DMS153 treated with DMSO at 0.1 percent for 48 hours (cell line): Measurements from ENCODE around the gene OXER1.

ENCODE experiments used
- DNase-seq: peaks from one replicate; lab custom pipeline; 2025; ENCODE audit not compliant: unreplicated experiment; lab: John Stamatoyannopoulos, UW

The OXER1 gene

DNA sequence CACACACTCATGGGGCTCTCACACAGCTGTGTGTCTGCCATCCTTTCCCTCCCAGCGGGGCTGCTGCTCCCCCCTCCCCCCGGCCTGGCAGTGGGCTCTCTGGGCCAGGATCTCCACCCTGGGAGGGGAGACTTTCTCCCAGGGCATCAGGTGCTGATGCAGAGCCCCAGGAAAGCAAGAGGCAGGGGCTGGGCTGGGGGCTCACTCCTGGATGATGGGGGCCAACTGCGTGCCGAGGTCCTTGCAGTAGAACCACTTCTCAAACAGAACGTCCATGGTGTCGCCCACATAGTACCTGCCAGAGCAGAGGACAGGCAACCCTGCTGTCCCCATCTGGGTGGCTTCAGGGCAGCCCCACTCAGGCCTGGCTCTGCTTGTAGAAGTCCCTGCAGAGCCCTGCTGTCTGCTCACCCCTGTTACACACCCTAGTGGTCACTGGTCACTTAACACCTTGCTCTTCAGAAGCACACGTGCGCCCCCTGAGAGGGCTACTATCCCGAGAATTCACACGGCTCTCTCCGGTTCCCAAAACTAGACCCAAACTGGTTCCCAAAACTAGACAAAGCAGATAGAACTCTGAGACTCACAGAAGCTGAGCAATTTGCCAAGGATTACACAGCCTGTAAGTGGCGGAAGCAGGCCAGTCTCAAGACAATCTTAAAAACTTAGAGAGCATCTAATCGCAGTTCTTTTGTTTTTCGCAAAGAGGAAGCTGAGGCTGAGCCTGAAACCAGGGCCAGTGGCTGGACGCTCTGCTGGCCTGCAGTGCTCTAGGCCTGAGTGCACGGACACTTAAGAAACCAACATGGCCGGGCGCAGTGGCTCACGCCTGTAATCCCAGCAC, 6.6 kb upstream of the OXER1 start:
- peak; percentile 31 for DNase-seq

DNA sequence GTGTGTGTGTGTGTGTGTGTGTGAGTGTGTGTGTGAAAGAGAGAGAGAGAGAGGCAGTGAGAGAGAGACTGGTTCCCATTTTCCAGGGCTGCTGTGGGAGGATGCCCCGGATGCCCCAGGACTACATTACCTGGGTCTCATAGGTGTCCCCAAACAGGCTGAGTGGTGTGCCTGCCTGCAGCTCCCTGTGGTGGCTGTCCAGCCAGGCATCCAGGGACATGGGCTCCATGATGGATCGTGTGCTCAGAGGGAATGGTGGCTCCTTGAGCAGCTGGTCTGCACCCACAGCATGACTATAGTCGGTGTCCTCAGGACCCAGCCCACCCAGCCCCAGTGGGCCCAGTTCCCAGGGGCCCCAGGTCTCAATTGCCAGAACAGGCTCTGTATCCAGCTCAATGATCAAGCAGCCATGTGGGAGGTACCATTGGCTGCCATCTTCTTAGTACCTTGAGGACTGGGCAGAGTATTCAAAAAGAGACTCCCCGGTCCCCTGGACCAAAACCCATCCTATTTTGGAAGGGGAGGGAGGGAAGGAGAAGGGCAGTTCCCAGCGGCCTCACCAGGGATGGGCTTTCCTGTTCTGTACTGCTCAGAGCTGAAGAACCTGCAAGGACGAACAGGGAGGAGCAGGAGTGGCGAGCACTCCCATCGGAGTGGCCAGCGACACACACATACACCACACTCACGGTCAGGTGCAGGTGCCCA, 5.8 kb upstream of the OXER1 start:
- DNase-seq = no peak

- DNase-seq = no peak
Observed at GRCh38 chr2:42768706-42769256, 4.8 kb upstream of the OXER1 start.

GRCh38 chr2:42767899-42768705, 4.2 kb upstream of the OXER1 start:
- DNase-seq = no peak

DNA sequence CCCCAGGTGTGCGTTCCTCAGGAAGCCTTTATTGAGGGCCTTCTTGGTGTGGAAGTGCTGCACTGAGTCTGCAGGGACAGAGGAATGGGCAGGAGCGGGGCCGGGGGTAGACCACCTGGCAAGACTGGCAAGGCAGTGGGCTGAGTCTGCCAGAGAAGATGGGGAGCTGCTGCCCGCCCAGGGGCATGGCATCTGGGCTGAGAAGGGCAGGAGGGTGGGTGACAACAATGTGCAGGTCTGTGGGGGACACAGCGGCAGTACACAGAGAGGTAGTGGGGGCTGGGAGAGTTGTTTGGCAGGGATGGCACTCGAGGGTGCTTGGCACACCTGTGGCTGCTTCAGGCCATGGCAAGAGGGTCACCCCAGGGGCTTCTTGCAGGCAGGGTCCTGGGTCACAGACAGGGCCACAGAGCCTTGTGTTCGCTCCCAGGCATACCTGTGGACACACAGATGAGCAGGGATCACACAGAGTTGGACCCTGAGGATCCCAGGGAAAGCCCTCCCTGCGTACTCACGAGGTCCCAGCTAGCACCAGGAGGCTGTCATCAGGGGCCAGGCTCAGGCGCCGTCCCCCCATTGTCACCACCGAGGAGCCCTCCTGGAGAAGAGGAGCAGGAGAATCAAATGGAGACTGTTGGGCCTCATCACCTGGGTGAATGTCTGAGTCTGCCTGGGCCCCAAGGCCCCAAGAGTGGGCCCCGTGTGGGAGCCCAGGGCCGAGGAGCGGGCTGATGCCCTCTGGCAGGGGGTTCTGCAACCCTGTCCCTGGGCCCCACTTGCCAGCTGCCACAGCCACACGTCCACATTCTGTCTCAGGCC, 3.4 kb upstream of the OXER1 start:
- no peak for DNase-seq

GRCh38 chr2:42765686-42766085, 1.8 kb upstream of the OXER1 start:
- no peak for DNase-seq

DNA sequence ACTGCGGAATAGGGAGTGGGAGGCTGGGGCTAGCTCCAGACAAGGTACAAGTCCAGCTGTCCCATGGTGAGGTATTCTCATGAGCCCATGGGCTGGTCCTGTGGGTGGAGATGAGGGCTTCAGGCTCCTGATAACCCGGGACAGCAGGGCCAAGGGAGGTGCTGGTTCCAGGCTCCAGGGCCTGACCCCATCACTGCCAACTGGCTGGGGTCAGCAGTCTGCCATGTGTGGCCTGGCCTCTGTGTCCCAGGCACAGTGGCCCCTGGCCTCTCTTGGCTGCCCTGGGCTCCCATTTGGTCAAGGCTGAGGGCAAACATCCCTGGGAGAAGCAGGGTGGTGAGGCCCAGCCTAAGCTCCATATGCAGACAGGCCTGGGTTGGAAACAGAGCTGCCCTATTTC, 966 bp upstream of the OXER1 start:
- no peak for DNase-seq

DNA sequence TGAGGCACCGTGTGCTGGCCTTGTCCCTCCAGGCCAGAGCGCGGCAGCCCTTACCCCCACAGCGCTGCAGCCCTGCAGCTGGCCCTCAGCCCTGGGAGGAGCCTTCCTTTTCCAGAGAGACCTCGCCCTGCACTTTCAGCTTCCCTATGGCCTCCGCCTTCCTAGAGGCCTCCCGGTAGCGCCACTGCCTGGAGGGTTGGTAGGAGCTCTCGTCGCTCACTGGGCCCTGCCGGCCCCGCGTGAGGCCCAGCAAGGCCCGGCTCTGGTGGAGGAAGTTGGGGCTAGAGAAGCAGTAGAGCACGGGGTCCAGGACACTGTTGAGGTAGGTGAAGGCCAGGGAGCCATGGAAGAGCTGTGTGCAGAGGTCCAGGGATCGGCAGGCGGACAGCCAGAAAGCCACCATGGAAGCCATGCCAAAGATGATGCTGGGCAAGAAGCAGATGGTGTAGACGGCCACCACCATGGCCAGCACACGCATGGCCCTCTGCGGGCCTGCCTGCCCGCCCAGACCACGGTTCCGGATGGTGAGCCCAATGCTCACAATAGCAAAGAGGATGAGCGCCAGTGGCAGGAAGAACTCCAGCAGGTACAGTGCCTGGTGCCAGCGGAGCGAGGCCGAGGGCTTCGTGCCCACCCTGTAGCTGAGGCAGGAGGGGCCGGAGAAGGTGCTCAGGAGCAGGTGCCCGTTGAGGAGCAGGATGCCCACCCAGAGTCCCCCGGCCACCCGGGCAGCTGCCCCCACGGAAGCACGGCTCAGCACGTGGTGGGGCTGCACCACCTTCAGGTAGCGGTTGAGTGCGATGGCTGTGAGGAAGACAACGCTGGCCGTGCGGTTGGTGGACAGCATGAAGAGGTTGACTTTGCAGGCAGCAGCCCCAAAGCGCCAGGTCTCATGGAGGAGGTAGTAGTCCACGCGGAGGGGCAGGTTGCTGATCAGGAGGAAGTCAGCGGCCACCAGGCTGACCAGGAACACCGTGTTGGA, 821 bp downstream of the OXER1 start:
- no peak for DNase-seq

DNA sequence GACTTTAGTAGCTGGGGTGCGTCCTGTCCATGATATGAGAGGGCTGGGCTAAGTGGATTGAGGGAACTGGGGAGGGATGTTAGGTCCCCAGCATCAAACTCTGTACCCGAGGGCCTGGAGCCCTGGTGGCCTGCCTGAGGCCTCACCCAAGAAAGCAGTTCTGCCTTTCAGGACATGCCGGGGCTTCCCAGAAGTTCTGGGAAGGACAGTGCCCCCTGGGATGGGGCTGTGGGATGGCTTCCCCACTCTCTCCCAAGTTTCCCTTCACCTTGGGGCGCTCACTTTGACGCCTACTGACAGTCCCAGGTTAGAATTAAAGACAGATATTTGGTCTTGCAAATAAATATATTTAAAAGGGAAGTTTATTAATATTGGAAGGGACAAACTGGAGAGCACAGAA, 1.8 kb downstream of the OXER1 start:
- DNase-seq = no peak

GRCh38 chr2:42761554-42761953, 2.4 kb downstream of the OXER1 start:
- no peak for DNase-seq

GRCh38 chr2:42758751-42759150, 5.2 kb downstream of the OXER1 start:
- DNase-seq = no peak

DNA sequence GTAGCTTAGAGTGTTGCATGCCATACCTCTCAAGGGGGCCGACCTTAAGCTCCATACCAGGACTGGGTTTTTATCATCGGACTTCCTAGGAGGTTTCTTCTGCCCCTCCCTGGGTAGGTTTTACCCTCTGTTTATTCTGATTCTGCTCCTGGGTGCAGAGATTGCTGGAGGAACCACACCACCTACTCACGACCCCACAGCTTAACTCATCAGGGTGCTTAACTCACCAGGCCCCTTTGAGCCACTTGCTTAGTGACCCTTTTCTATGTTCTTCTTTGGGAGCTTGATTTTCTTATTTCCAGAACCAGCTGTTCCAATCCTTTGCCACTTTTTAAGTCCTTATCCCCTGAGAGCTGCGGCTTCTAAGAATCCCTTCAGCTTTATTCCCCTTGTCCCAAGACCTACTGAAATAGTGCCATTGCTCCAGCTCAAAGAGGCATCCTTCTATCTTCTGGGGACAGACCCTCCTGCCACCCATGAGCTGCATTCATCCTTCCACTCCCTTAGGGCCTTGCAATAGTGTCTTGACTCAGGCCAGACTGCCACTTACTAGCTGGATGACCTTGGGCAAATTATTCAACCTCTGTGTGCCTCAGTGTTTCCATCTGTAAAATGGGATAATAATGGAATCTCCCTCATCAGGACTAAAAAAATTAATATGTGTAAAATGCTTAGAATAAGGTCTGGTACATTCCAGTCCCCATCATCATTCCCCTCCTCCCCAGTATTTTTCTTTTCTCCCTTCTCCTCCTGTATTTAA, 5.8 kb downstream of the OXER1 start:
- no peak for DNase-seq

DNA sequence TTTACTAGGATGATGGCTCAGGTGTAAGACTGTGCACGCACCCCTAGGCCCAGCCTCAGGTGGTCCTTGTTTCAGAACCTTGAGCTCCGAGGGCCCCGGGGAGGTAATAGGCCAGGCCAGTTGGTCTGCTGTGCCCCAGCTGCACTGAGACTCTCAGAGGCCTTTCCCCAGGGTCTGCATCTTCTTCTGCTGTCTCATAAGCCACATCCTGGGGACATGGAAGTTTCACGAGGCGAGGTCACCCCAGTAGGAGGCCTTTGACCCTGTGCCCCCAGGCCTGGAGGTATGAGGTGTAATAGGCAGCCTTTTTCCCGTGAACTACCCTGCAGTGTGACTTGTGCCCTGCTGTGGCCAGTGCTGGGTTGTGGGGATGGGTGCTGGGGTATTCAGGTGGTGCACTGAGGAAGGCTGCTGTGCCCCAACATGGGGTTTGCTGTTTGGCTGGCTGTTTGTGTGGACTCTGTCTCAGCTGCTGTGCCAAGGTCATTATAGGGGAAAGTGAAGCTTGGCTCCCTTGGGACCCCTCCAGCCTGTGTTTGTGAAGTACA, 6.9 kb downstream of the OXER1 start:
- DNase-seq = no peak

DNA sequence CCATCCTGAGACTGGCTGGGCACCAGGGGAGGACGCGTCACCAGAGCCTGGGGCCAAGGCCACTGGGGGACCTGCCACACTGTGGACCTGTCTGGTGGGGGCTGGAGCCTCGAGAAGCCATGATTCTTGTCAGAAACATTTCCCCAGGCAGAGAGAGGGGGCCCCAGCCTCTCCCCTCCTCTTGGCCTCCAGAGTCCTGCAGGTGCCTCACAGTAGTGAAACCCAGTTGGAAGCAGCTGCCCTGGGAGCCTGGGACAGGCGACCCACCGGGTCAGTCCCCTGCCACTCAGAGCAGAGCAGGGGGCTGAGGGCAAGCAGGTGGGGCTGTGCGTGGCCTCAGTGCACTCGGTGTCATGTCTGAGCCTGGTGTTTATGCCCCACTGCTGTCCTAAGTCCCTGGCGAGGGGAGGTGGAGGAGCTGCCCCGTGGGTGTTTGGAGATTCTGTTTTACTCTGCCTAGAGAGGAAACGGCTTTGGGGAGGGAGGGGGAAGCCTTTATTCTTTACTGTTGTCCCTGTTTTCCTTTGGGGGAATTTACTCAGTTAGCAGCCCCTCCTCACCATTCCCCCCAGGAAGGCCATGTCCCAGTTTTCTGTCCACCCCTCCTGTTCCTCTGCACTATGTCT, 7.7 kb downstream of the OXER1 start:
- no peak for DNase-seq

DNA sequence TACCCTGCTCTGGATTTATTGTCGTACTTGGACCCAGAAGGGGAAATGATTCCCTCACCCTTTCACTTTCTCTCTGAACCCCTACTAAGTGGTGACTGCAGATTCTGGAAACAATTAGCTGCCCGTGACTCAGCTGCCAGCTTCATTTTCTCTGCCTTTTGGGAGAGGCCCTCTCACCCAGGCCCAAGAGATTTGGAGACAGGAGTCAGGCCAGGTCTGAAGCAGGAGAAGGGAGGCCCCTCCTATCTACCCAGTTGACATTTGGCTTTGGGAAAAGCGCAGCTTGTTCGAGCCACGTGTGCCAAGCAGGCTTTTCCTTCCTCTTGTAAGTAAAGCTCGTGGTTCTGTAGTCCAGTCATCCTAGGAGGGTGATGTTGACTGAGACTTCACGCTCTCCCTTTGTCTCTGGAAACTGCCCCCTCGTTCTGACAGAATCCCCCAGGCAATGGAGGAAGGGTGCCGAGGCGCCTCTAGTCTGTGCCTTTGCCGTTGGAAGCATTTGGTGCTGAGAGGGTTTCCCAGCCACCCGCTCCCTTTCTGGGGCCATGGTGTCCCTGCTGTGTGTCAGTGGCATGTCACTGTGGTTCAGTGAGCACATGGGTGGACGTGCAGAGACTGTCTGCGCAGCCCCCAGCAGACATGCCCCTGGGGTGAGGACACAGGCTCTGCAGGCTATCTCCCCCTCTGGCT, 8.6 kb downstream of the OXER1 start:
- DNase-seq = no peak

- no peak for DNase-seq
Observed at GRCh38 chr2:42754776-42755140, 9.2 kb downstream of the OXER1 start.

GRCh38 chr2:42754021-42754775, 9.7 kb downstream of the OXER1 start:
- DNase-seq = no peak
